HG03108 (cell line): ENCODE results near the gene ELF5.

Experiments
- ATAC-seq: cut with Tn5 transposase; IDR thresholded peaks from one replicate; pipeline ENCODE4 v1.9.1; 2021; ENCODE audit warnings: moderate library complexity; ENCODE audit not compliant: unreplicated experiment

ELF5 gene

DNA sequence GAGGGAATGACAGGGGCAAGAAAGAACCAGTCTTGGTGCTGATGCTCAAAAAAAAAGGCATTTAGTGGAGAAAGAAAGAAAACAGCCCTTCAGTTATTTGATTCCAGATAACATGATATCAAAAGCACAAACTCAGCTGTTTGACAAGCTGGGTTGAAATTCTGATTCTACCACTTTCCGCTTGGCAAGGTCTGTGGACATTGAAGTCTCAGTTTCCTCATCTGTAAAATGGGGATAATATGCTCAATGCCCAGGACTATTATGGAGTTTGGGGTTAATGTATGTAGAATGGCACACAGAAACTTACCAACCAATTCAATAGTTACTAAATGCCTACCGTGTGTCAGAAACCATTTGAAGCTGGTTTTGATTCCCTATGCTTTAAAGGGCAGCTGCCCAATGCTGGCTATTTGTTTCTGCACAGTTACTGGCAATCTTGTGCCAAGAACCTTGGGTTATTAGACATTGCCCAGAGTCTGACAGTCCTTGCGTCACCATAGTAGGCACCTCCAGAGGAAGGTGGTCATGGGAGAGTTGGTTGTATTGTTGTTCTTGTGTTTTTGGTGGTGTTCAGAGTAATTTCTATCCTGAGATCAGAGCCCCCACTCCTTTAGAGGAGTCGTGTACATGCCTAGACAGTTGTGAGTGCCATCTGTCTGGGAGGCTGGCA, 19.5 kb downstream of the ELF5 start:
- ATAC-seq = no peak

DNA sequence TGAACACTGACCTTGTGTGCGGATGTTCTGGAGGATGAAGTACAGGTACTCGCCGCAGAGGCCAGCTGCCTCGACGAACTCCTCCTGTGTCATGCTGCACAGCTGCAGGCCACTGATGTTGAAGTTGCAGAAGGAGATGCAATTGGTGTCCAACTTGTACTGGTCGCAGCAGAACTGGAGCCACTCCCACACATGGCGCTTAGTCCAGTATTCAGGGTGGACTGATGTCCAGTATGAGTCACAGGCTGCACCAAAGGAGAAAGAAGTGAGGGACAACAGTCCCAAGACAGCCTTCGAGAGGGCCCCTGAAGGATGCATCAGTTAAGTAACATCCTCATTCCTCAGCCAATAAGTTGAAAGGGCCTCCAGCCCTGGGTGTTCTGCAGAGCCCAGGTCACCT, 20.1 kb downstream of the ELF5 start:
- no peak for ATAC-seq

DNA sequence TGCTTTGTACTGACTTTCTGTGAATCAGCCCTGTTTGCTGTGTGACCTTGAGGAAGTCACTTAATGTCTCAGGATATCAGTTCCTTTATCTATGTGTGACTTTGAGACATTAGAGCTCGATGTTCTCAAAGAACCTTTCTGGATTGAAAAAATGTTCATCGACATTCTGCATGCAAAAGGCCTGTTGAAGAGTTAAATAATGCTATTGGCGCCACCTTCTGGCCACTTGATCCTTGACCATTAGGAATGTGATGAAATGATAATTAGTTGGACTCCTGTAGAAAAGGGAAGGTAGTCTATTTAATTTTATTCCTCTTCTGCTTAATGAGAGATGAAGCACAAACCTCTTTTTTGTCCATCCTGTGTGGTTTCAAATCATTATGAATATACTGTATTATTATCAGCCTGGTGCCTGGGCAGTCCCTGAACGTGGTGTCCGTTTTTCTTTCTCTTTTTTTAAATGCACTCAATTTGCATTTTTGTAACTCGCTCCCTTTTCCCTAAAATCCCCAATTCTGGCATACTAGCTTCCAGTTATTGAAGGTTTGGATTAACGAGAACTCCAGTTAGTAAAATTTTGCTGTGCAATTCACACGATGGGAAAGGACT, 20.7 kb downstream of the ELF5 start:
- ATAC-seq = no peak

DNA sequence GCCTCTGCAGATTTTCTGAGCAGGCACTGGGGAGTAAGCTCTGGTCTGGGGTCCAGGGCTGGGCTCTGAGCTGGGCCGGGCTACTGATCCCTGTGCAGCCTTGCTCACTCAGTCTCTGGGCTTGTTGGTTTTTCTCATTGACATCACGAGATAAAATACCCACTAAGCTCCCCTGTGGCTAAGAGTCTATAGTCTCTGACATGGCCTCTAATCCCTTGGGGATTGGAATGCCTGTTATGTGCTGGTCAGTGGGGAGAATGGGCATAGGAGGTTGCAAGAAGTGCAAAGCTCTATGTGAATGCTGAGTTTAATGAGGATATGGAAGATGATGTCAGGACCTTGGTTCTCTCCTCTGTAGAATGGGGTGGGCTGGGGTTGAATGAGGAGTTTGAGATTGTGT, 23.3 kb downstream of the ELF5 start:
- ATAC-seq = no peak

DNA sequence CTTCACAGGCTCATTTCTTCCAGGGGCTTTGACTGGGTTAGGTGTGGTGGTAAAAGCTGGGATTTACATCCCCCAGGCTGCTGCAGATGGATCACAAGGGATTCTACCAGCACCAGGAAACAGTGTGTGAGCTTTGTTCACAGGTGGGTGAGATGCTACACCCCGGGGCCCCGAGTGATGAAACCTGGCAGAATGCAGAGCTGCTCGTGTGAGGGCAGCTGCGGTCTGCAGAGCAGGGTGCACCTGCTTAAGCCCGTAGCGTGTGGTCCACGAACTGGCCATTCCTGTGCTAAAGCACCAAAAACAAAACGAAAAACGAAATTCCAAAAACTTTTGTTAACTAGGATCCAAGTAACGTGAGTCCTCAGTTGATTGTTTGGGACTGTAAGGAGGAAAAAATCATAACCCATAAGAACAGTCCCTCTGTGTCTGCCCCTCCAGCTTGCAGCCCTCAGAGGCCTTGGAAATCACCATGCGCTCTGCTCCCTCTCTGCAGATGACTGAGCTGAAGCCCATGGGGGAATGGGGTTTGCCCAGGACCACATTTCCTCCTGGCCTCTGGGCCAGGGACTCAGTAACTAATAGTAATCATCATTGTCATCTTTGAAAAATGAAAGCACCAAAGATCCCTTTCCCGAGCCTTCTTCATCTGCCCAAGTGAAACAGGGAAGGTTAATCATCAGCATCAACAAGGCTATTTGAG, 24.6 kb downstream of the ELF5 start:
- no peak for ATAC-seq

DNA sequence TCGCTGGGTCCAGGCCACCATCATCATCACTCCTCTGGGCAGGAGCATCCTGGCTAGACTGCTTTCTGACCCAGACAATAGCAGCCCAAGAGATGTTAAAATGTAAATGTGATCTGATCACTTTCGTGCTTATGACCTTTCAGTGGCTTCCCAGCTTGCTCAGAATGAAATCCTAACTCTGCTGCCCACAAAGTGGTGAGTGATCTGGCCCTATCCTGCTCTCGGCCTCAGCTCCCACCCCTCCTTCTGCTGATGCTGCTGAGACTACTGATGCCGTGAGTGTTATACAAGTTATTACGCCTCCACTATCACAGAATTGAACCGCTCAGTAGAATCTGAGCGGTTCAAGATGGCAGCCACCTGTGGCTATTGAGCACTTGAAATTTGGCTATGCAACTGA, 26.2 kb downstream of the ELF5 start:
- no peak for ATAC-seq

DNA sequence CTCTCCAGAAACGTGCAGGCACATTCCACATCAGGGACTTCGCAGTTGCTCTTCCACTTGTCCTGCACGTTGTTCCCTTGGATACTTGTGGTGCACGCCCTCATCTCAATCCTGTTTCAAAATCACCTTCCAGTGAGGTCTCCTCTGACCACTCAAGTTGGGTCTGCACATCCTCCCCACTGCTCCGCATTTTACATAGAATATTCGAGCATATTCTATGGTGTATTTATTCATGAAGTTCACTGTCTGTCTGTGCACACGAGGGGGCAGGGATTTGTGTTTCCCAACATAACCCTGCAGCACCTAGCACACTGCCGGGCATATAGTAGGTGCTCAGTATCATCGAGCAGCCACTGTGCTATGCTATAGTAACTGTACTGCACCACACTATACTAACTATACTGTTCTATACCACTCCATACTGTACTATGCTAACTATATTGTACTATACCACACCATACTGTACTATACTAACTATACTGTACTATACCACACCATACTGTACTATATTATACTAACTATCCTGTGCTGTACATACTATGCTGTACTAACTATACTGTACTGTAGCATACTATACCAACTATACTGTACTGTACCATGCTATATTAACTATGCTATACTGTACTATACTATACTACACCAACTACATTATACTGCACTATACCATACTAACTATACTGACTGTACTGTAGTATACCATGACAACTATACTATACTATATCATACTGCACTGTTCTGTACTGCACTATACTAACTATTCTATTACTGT, 30.3 kb downstream of the ELF5 start:
- ATAC-seq = no peak

DNA sequence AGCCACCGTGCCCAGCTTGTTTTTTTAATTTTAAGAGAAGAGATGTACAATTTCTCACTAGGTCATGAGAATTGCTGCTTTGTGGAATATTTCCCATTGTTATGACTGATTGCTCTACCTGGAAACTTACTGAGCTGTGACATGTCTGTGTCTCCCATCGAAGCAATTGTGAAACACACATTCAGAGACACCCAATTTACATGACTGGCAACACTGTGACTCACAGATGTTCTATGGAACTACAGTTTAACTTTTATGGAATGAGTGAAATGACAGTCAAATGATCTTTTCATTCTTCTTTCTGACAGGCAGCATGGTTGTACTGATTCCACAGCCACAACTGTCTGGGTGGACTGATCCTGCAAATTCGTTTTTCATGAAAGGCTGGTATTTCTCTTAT, 32.3 kb downstream of the ELF5 start:
- ATAC-seq = no peak

DNA sequence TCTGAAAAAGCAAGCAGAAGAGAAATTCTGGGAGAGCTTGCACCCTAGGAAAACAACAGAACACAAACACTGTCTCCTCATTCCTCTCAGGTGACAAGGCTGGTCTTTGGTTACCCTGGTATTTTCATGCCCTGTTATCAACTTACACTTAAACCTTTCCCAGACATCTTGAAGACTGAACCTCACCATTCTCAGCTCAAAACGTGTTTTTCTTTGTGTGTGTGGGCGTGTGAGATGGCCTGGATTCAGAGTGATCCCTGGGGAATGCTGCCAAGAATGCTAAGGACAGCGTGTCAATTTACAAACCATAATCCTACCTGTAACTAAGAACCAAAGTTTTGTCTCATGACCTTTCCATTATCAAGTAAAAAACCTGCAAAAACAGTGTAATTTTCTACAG, 33.3 kb downstream of the ELF5 start:
- no peak for ATAC-seq

DNA sequence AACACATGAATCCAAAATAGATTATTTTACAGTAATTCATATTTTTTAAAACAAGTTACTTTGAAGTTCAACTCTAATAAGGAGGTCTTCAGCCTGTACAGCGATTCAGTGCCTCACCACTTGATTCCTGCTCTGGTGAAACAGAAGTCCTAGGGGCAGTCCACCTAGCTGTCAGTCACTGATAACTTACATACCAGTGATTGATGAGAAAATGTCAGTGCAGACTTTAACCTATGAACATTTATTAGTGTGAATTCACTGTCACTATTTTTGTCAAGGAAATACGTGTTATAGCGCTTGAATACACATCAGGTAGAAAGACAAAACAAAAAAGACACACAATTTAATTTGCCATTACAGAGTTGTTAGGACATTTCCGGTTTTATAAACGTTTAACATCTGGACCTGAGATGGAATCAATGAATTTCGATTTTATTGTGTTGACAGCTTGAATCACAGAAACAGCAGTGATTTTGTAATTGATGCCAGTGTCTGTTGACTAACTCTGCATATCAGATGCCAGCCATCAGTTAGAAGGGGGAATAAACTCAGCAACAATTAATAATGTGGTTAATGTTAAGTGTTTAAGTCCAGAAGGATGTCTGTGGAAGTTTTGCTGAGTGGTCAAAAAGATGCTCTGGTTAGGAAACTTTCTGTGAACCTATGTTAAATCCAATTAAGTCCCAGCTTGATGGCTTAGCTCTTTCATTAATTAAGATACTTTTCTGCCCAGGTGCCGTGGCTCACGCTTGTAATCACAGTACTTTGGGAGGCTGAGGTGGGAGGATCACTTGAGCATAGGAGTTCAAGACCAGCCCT, 34.5 kb downstream of the ELF5 start:
- ATAC-seq = no peak

DNA sequence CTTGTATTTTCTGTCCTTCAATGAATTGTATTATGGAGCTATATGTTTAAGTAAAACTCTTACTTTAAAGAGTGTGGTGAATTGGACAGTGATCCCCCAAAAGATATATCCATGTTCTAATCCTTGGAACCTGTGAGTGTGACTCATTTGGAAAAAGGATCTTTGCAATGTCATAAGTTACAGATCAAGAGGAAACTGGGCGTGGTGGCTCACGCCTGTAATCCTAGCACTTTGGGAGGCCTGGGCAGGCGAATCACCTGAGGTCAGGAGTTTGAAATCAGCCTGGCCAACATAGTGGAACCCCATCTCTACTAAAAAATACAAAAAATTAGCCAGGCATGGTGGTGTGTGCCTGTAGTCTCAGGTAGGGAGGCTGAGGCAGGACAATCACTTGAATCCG, 36.7 kb downstream of the ELF5 start:
- ATAC-seq = no peak

DNA sequence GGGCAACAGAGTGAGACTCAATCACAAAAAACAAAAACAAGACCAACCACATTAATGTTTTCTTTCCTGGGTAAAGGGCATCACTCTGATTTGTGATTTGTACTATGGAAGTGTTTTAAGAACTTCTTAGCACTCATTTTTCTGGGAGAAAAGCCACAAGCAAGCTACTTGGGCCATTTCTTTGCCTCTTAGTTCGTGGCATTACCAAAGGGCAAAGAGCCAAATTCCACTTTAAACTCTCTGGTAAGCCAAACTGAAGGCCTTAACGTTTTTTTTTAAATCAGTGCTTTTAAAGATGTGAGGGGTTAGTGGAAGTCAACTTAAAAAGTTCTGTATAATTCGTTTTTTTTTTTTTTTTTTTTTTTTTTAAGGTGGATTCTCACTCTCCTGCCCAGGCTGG, 37.9 kb downstream of the ELF5 start:
- no peak for ATAC-seq

DNA sequence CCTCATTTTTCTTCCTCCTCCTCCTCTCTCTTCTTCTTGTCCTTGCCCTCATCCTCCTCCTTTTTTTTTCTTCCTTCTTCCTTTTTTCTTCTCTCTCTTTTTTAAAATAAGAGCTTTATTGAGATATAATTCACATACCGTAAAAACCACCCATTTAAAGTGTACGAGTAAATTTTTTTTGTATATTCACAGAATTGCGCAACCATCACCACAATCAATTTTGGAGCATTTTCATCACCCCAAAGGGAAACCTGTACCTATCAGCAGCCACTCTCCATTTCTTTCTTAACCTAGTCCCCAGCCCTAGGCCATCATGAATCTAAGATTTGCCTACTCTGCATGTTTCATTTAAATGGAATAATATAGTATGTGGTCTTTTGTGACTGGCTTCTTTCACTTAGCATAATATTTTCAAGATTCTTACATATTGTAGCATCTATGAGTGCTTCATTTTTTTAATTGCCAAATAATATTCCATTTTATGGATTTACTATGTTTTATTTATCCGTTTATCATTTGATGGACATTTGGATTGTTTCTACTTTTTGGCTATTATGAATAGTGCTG, 39.9 kb downstream of the ELF5 start:
- ATAC-seq = no peak

DNA sequence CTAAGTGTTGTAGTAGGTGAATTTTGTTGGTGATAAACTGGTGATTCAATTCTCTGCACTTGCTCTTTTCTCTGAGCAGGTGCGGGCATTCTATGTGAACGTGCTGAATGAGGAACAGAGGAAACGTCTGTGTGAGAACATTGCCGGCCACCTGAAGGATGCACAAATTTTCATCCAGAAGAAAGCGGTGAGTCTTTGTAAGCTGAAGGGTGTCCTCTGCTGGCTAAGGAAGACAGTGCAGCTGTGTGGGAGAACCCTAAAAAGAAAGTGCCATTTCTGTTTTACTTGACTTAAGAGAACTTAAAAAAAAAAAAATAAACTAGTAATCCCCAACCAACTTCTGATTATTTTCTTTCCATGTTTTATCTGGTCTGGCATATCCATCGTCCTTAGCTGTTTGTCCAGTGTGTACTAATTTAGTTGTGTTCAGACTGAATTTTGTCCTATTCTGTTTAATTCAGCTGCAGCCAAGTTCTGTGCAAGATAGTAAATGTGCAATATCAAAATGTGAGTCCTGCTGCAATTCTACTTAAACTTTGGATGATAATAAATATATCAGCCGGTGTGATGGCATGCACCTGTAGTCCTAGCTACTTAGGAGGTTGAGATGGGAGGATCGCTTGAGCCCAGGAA, 45.3 kb downstream of the ELF5 start:
- no peak for ATAC-seq

DNA sequence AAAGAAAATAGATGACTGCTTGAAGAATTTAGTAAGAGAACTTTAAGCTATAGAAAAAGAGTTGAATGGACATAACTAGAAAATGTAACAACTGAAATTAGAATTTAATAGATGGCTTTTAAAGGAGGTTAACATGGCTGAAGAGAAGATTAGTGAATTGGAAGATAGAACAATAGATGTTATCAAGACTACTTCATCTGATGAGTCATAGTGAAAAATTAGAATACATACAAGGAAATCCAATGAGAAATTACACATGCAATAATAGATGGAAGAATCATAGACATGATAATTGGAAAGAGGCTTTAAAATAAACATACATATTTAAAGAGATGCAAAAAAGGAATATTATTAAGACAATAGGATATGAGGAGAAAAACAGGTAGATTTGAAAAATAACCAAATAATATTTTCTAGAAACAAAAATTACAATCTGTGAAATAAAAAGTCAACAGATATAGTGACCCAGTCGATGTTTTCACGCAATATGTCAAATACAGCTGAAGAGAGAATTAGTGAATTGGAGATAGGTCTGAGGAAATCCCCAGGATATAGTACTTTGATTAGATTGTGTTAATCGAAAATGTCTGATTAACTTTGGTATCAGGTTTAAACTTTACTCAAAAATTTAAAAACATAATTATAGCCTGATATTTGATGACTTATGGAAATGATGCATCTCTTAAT, 46.6 kb downstream of the ELF5 start:
- no peak for ATAC-seq

DNA sequence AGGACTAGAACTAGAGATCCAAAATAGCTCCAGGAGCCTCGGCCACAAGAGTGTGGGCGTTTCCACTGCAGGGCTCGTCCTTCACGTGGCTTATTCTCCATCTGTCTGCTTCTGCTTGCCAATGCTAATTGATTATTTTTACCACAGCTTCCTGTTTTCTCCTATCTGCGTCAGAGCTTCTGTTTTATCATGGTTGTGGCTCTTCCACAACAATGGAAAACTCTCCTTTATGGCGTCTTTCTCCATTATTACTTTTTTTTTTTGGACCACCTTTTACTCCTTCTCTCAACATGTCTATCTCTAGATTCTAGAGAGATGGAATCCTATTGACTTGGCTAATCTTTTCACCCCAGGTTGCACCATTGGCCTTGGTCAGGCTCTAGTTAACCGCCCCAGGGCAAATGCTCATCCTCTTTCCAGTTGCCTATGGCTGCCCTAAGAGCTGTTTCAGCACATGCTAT, 49.0 kb downstream of the ELF5 start:
- ATAC-seq = no peak

DNA sequence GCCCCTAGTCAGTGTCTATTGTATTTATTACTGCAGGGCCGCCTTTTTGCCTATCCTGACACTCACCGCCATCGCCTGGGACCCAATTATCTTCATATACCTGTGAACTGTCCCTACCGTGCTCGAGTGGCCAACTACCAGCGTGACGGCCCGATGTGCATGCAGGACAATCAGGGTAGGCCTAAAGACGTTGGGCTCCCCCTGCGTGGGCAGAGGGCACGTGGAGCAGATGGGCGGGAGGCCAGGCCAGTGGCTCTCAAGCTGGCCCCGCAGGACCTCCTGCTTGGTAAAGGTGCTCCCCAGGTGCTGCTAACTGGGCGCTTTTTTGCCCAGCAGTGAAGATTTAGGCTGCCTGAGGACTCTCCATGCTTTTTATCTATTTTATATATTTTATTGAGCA, 52.4 kb downstream of the ELF5 start:
- ATAC-seq = no peak

DNA sequence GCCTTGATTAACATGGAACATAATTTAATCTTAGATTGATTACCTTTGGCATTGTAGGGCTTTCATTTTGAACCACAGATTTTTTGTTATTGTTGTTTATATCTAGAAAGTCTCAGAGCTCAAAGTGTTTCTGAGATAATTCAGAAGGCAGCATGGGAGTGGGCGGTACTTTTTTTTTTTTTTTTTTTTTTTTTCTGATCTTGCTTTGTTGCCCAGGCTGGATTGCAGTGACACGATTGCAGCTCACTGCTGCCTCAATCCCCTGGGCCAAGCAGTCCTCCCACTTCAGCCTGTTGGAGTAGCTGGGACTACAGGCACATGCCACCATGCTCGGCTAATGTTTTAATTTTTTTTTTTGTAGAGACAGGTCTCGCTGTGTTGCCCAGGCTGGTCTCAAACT, 53.3 kb downstream of the ELF5 start:
- ATAC-seq = no peak

DNA sequence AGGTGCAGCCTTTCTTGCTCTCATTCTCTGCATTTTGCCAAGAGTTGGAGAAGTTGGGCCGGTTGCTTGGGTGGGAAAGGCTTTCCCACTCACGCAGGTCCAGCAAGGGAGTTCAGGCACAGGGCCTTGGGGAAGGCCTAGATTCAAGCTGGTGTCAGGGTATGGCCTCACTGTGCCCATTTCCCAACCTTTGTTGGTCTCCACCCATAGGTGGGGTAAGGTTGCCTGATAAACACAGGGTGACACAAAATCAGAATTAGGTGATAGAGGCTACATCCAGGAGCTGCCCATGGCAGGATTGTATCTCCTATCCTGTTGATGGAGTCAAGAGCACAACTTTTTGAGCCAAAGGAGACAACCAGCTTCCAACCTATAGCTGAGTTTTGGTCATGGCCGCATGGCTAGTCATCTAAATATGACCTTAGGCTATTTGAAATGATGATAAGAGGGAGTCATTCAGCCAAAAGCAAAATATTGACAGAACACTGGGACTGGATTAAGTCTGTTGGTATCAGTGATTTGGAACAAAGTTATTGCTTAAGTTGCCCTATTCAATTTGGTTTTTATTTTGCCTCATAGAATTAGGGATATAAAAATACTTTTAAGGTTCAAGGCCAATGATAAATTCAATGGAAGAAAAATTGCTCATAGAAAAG, 54.0 kb downstream of the ELF5 start:
- ATAC-seq = no peak
